Right atrium auricular region (tissue), 2 donors: ENCODE measurements around the gene SRRM3. TPM values are rescaled to one million over a fixed set of nuclear protein-coding genes. Genes with fewer than 3 reads are reported as not detected.

Source experiments
- DNase-seq: peaks from one replicate; pipeline ENCODE4 v3.0.0-alpha.2; 2019; ENCODE audit warnings: low spot score
- H3K27ac ChIP-seq, 2 donors: fragments of 200-600 bp; sonication (generic); 1 replicate in 1 of 2; 2 replicates in 1 of 2; pipeline ENCODE4 v1.5.1; 2016 to 2019
- H3K27me3 ChIP-seq, 2 donors: fragments of 200-600 bp; sonication (generic); one replicate each; pipeline versions ENCODE4 v1.5.1 to v1.6.0; 2017 to 2019
- H3K36me3 ChIP-seq: fragments of 200-600 bp; sonication (generic); one replicate; pipeline ENCODE4 v1.5.1; 2016
- H3K4me1 ChIP-seq, 2 donors: fragments of 200-600 bp; sonication (generic); one replicate each; pipeline versions ENCODE4 v1.5.1 to v1.6.0; 2017 to 2019
- H3K4me3 ChIP-seq, 2 donors: fragments of 200-600 bp; sonication (generic); 1 replicate in 1 of 2; 2 replicates in 1 of 2; pipeline ENCODE4 v1.5.1; 2017 to 2019; ENCODE audit warnings: mild to moderate bottlenecking in 1 of 2, moderate library complexity in 1 of 2
- H3K9me3 ChIP-seq, 2 donors: fragments of 200-600 bp; sonication (generic); one replicate each; pipeline ENCODE4 v1.5.1; 2019
- total RNA-seq, 2 donors: library from RNA; depleted of rRNA; stranded (reverse); fragments of >200 nt; gene quantifications; one replicate each; pipeline ENCODE4 v1.1.0, GENCODE V29; 2016
- TF ChIP-seq, protein P1 (sequence below), 2 donors: fragments of 200-600 bp; sonication (generic); IDR thresholded peaks; one replicate each; pipeline ENCODE4 v1.5.1; 2019; ENCODE audit warnings: antibody characterized with exemption in 2 of 2

SRRM3 gene
- total RNA-seq, 2 donors from 2014 or later = 17.5 to 27.1 TPM

DNA sequence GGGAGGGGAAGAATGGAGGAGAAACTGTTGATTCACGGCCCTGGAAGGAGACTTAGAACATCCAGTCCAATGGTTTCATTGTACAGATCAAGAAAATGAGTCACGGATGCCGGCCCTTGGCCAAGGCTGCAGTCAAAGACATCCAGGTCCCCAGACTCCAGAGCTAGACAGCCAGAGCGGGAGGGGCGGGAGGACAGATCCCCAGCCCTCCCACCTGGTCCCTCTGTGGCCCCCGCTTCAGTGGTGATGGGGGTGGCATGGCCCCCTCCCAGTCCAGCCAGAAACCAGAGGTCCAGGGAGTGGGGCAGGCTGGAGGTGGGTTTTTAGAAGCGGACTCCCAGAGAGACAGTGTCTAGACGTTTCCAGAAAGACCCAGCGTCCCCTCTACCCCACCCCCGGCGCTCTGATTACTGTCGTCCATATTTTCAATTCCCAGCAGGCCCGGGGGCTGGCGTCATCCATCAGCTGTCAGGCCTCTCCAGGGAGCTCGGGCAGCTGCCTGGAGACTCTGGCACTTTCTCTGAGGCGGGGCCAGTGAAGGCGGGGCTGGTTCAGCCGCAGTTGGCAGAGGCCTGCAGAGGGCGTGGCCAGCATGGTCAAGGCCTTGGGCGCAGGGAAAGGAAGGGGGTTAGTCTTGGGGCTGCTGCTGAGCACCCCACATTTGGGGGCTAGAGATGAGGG is 92.8 kb downstream of the SRRM3 start:
- H3K27ac ChIP-seq = peak overlapping the region; percentile 94 to 97
- TF ChIP-seq, protein P1, sequence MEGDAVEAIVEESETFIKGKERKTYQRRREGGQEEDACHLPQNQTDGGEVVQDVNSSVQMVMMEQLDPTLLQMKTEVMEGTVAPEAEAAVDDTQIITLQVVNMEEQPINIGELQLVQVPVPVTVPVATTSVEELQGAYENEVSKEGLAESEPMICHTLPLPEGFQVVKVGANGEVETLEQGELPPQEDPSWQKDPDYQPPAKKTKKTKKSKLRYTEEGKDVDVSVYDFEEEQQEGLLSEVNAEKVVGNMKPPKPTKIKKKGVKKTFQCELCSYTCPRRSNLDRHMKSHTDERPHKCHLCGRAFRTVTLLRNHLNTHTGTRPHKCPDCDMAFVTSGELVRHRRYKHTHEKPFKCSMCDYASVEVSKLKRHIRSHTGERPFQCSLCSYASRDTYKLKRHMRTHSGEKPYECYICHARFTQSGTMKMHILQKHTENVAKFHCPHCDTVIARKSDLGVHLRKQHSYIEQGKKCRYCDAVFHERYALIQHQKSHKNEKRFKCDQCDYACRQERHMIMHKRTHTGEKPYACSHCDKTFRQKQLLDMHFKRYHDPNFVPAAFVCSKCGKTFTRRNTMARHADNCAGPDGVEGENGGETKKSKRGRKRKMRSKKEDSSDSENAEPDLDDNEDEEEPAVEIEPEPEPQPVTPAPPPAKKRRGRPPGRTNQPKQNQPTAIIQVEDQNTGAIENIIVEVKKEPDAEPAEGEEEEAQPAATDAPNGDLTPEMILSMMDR (IDR thresholded peaks at IDR 0.05) = no peak
- no peaks in the 10 kb centered on the region for H3K9me3 ChIP-seq
- peaks cover 2 to 50% of the 10 kb centered on the region in 2 donors for H3K4me1 ChIP-seq
- peak; percentile 98 for DNase-seq
- no peaks in the 10 kb centered on the region for H3K27me3 ChIP-seq
- peak overlapping the region in 1 of 2 donors; percentile 31 for H3K4me3 ChIP-seq
- no peaks in the 10 kb centered on the region for H3K36me3 ChIP-seq

DNA sequence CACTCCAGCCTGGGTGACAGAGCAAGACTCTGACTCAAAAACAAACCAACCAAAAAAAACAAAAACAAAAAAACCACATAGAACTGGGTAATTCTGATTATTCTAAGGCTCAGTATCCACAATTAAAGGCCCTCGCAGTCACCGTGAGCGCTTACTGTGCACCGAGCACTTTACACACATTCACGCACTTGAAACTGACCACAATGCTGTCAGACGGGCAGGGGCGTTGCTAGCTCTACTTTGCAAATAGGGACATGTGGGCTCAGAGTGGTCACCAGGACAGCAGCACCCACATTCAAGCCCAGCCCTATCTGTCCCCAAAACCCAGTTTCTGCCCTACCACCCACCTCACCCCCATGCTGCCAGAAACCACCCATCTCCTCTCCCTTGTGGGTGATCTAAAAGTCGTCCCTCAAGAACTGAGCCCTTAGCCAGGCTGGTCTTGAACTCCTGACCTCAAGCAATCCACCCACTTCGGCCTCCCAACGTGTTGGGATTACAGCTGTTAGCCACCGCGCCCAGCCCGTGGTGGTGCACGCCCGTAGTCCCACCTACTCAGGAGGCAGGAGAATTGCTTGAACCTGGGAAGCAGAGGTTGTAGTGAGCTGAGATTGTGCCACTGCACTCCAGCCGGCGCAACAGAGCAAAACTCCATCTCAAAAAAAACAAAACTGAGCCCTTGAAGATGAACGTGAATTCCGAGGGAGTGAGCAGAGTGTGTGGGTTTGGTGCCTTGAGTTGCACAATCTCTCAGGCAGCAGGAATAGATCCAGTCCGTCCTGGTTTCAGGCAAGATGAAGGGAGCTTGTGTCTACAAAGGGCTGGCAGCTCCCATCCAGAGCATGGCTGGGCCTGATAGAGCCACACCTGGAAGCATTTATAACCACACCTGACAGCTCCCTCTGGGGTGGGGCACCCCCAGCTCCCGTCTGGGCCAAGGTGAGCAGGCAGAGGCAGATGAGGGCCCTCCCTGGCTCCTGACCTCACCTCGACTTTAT is 95.3 kb downstream of the SRRM3 start:
- Histone ChIP-seq H3K4me1 (peaks cover 2 to 42% of the 10 kb centered on the region in 2 donors), H3K36me3 (no peaks in the 10 kb centered on the region), H3K9me3 (no peaks in the 10 kb centered on the region), H3K27ac (peak overlapping the region; percentile 94 to 97), H3K4me3 (no peak overlapping the region), H3K27me3 (no peaks in the 10 kb centered on the region)
- peak; percentile 85 for DNase-seq
- TF ChIP-seq, protein P1 (IDR thresholded peaks at IDR 0.05) = no peak

DNA sequence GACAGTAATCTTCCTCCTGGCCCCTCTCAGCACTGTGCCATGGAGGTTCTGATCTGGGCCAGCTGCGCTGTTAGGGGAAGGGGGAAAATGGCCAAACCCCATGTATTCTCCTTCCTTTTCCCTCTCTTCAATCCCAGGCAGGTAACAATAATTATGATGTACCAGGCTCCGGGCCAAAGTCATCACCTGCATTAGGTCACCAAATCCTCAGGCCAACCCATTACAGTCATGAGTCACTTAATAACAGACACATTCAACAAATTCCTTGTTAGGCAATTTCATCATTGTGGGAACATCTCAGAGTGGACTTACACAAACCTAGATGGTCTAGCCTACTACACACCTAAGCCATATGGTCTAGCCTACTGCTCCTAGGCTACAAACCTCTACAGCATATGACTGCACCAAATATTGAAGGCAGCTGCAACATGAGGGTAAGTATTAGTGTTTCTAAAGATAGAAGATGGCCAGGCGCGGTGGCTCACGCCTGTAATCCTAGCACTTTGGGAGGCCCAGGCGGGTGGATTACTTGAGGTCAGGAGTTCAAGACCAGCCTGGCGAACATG is 98.6 kb downstream of the SRRM3 start:
- H3K9me3 ChIP-seq = no peaks in the 10 kb centered on the region
- H3K4me3 ChIP-seq = no peak overlapping the region
- H3K27ac ChIP-seq = peak overlapping the region; percentile 51 to 55
- peaks cover 22% of the 10 kb centered on the region for H3K36me3 ChIP-seq
- H3K4me1 ChIP-seq = peaks cover 1 to 30% of the 10 kb centered on the region in 2 donors
- no peaks in the 10 kb centered on the region for H3K27me3 ChIP-seq
- DNase-seq = no peak
- TF ChIP-seq, protein P1 (IDR thresholded peaks at IDR 0.05) = no peak

DNA sequence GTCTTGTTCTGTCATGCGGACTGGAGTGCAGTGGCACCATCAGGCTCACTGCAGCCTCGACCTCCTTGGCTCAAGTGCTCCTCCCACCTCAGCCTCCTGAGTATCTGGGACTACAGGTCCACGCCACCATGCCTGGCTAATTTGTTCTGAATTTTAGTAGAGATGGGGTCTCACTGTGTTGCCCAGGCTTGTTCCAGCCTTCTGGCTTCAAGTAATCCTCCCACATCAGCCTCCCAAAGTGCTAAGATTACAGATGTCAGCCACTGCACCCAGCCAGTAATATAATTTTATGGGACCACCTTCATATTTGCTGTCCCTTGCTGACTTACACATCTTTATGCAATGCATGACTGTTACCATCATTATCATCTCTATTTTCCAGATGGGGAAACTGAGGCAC is 99.3 kb downstream of the SRRM3 start:
- TF ChIP-seq, protein P1 (IDR thresholded peaks at IDR 0.05) = no peak
- Histone ChIP-seq H3K4me3 (no peak overlapping the region), H3K4me1 (peaks cover 0 to 30% of the 10 kb centered on the region in 2 donors), H3K9me3 (no peaks in the 10 kb centered on the region), H3K36me3 (peaks cover 22% of the 10 kb centered on the region), H3K27me3 (no peaks in the 10 kb centered on the region), H3K27ac (peak overlapping the region; percentile 51 to 55)
- no peak for DNase-seq

DNA sequence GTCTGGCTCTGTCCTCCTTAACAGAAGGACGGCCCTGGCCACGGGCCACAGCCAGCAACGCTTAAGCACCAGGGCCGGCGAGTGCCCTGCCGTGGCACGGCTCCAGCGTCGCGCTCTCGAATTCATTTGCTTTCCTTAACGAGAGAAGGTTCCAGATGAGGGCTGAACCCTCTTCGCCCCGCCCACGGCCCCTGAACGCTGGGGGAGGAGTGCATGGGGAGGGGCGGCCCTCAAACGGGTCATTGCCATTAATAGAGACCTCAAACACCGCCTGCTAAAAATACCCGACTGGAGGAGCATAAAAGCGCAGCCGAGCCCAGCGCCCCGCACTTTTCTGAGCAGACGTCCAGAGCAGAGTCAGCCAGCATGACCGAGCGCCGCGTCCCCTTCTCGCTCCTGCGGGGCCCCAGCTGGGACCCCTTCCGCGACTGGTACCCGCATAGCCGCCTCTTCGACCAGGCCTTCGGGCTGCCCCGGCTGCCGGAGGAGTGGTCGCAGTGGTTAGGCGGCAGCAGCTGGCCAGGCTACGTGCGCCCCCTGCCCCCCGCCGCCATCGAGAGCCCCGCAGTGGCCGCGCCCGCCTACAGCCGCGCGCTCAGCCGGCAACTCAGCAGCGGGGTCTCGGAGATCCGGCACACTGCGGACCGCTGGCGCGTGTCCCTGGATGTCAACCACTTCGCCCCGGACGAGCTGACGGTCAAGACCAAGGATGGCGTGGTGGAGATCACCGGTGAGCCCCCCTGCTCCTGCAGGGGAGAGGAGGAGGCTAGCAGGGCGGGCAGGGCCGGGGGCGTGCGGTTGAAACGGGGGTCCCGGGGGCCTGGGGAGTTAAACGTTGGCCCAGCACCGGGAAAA is 100.9 kb downstream of the SRRM3 start, which contains the start of gene HSPB1:
Gene HSPB1 (plus strand): TSS at position 327 of the 855 bp plus-strand sequence. CDS start 40 bp downstream, at position 367.
- TF ChIP-seq, protein P1 (IDR thresholded peaks at IDR 0.05) = no peak
- peaks cover 22% of the 10 kb centered on the region for H3K36me3 ChIP-seq
- H3K27ac ChIP-seq = peak within 1 kb of the TSS; percentile 100
- H3K4me1 ChIP-seq = peaks cover 0 to 46% of the 10 kb centered on the region in 2 donors
- no peaks in the 10 kb centered on the region for H3K27me3 ChIP-seq
- peak; percentile 98 for DNase-seq
- no peaks in the 10 kb centered on the region for H3K9me3 ChIP-seq
- H3K4me3 ChIP-seq = peak within 1 kb of the TSS; percentile 94 to 98
